Bronchial epithelial cell (primary cell): Measurements from ENCODE around the gene DCAF5. TPM values are rescaled to one million over a fixed set of nuclear protein-coding genes. Genes with fewer than 3 reads are reported as not detected.
A peak's percentile ranks its signal among the peaks of the same experiment; 100 is the strongest.
"Not testable (repeated sequence)": the region's sequence is repeated elsewhere in the genome, so short reads cannot be mapped to it uniquely, and the experiment has no call there.

Experiments used
- DNase-seq: peaks from one replicate; pipeline ENCODE4 v3.0.0-alpha.2; 2010; ENCODE audit warnings: low read depth
- FAIRE-seq: peaks from 2 replicates; lab custom pipeline; 2011; peaks lifted over from hg19 to GRCh38; lab: Jason Lieb, UNC
- H3K27me3 ChIP-seq: 2 replicates; pipeline ENCODE4 v1.5.1; 2011; ENCODE audit warnings: low read length; ENCODE audit not compliant: control insufficient read depth, insufficient read depth
- H3K36me3 ChIP-seq: 2 replicates; pipeline ENCODE4 v1.5.1; 2011; ENCODE audit warnings: low read length; ENCODE audit not compliant: control insufficient read depth, insufficient read depth
- H3K4me3 ChIP-seq: 2 replicates; pipeline ENCODE4 v1.5.1; 2011; ENCODE audit warnings: mild to moderate bottlenecking, low read depth, low read length, control low read depth
- total RNA-seq: library from RNA; depleted of rRNA; stranded (reverse); fragments of >200 nt; gene quantifications from 2 replicates; pipeline ENCODE4 v1.2.1, GENCODE V29; 2014
- TF ChIP-seq, protein P1 (sequence below): IDR thresholded peaks from 2 replicates; pipeline ENCODE4 v1.5.1; 2011; ENCODE audit warnings: mild to moderate bottlenecking, moderate library complexity, low read length, control low read depth, inconsistent platforms; ENCODE audit not compliant: insufficient read depth, severe bottlenecking

The DCAF5 gene
- total RNA-seq, 1 donor from 2014 or later, result 11.1 TPM

DNA sequence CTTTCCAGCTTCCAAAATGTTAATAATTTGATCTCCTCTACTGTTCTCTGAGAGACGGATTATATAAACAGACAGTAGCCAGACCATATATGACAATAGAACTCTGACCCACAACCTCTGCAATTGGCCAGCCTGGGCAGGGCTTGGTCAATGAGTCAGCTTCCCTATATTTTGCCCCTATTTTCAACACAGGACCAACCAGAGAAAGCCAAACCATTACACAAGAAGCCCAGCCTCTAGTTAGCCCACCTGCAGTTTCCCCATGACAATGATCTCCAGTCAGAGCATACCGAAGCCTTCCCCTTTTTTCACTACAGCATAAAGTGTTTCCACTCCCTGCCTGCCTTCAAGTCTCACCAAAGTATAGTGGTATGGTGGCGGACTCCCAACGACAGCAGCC lies 30.8 kb upstream of the DCAF5 start:
- no peaks in the 10 kb centered on the region for H3K36me3 ChIP-seq
- H3K4me3 ChIP-seq, result no peak overlapping the region
- FAIRE-seq, result no peak
- no peaks in the 10 kb centered on the region for H3K27me3 ChIP-seq
- DNase-seq, result no peak
- TF ChIP-seq, protein P1, sequence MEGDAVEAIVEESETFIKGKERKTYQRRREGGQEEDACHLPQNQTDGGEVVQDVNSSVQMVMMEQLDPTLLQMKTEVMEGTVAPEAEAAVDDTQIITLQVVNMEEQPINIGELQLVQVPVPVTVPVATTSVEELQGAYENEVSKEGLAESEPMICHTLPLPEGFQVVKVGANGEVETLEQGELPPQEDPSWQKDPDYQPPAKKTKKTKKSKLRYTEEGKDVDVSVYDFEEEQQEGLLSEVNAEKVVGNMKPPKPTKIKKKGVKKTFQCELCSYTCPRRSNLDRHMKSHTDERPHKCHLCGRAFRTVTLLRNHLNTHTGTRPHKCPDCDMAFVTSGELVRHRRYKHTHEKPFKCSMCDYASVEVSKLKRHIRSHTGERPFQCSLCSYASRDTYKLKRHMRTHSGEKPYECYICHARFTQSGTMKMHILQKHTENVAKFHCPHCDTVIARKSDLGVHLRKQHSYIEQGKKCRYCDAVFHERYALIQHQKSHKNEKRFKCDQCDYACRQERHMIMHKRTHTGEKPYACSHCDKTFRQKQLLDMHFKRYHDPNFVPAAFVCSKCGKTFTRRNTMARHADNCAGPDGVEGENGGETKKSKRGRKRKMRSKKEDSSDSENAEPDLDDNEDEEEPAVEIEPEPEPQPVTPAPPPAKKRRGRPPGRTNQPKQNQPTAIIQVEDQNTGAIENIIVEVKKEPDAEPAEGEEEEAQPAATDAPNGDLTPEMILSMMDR, result no peak

- H3K4me3 ChIP-seq, FAIRE-seq, DNase-seq, H3K36me3 ChIP-seq, H3K27me3 ChIP-seq: not testable (repeated sequence)
These were observed 29.7 kb upstream of the DCAF5 start for GRCh38 chr14:69182580-69182979.

- no peak overlapping the region for H3K4me3 ChIP-seq
- FAIRE-seq, result no peak
- H3K36me3 ChIP-seq, result no peaks in the 10 kb centered on the region
- TF ChIP-seq, protein P1, result no peak
- DNase-seq, result peak; percentile 21
- H3K27me3 ChIP-seq, result no peaks in the 10 kb centered on the region
These were observed 28.6 kb upstream of the DCAF5 start for GRCh38 chr14:69181491-69181890.

DNA sequence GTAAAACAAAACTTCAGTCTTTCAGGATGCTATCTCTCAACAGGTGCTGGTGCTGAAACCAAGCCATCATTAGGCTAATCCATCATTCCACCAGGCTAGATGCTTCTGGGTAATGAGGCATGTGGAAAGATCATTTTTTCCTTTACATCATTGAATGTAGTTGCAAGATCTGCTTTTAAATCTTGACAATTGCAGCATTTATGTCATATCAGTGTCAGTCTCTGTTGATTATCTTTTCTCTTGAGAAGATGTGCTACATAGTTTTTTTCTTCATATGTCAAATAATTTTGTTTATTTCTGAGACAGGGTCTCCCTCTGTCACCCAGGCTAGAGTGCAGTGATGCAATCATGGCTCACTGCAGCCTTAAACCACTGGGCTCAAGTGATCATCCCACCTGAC lies 22.2 kb upstream of the DCAF5 start:
- DNase-seq (no peak), FAIRE-seq (no peak)
- TF ChIP-seq, protein P1, result no peak
- Histone ChIP-seq H3K27me3 (no peaks in the 10 kb centered on the region), H3K4me3 (no peak overlapping the region), H3K36me3 (no peaks in the 10 kb centered on the region)

GRCh38 chr14:69171569-69171968 lies 18.6 kb upstream of the DCAF5 start:
- TF ChIP-seq, protein P1, result no peak
- no peaks in the 10 kb centered on the region for H3K36me3 ChIP-seq
- no peak for FAIRE-seq
- DNase-seq, result no peak
- H3K27me3 ChIP-seq, result no peaks in the 10 kb centered on the region
- H3K4me3 ChIP-seq, result no peak overlapping the region

- H3K4me3 ChIP-seq, result no peak overlapping the region
- H3K36me3 ChIP-seq, result no peaks in the 10 kb centered on the region
- FAIRE-seq (no peak), DNase-seq (no peak)
- TF ChIP-seq, protein P1, result no peak
- no peaks in the 10 kb centered on the region for H3K27me3 ChIP-seq
These were observed 17.9 kb upstream of the DCAF5 start for GRCh38 chr14:69170839-69171238.

DNA sequence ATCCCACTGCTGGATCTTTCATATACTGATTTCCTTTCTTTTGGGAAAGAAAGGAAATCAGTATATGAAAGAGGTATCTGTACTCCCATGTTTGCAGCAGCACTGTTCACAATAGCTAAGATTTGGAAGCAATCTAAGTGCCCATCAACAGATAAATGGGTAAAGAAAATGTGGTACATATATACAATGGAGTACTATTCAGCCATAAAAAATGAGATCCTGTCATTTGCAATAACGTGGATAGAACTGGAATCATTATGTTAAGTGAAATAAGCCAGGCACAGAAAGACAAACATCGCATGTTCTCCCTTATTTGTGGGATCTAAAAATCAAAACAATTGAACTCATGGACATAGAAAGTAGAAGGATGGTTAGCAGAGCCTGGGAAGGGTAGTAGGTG lies 12.9 kb upstream of the DCAF5 start:
- H3K36me3 ChIP-seq, DNase-seq, H3K4me3 ChIP-seq, FAIRE-seq, H3K27me3 ChIP-seq: not testable (repeated sequence)
